IMR-90 (cell line): ENCODE results near the gene CORO1A.

ENCODE experiments used
- BHLHE40 ChIP-seq: fragments of 150-350 bp; IDR thresholded peaks from 2 replicates; pipeline ENCODE4 v1.6.1; 2016; ENCODE audit warnings: mild to moderate bottlenecking, low read depth, low read length
- CEBPB ChIP-seq: IDR thresholded peaks from 2 replicates; pipeline ENCODE4 v1.6.1; 2012; ENCODE audit warnings: low read depth, low read length, improper control_type of control experiment
- FOS ChIP-seq: fragments of 150-350 bp; IDR thresholded peaks from 2 replicates; pipeline ENCODE4 v1.6.1; 2016; ENCODE audit warnings: low read depth, low read length
- MAFK ChIP-seq: IDR thresholded peaks from 2 replicates; pipeline ENCODE4 v1.6.1; 2012; ENCODE audit warnings: low read depth, low read length, improper control_type of control experiment
- MAZ ChIP-seq: IDR thresholded peaks from 2 replicates; pipeline ENCODE4 v1.6.1; 2012; ENCODE audit warnings: low read depth, mild to moderate bottlenecking, low read length, improper control_type of control experiment, moderate library complexity, borderline replicate concordance
- MXI1 ChIP-seq: IDR thresholded peaks from 2 replicates; pipeline ENCODE4 v1.6.1; 2012; ENCODE audit warnings: low read depth, mild to moderate bottlenecking, low read length, moderate library complexity, borderline replicate concordance
- NFE2L2 ChIP-seq: fragments of 150-350 bp; IDR thresholded peaks from 2 replicates; pipeline ENCODE4 v1.6.1; 2016; ENCODE audit warnings: low read depth, mild to moderate bottlenecking, low read length
- POLR2A ChIP-seq: IDR thresholded peaks from 2 replicates; pipeline ENCODE4 v1.6.1; 2012; ENCODE audit warnings: mild to moderate bottlenecking, low read depth, low read length
- RAD21 ChIP-seq: IDR thresholded peaks from 2 replicates; pipeline ENCODE4 v1.6.1; 2012; ENCODE audit warnings: low read length, improper control_type of control experiment
- RCOR1 ChIP-seq: IDR thresholded peaks from 2 replicates; pipeline ENCODE4 v1.6.1; 2012; ENCODE audit warnings: mild to moderate bottlenecking, low read length, improper control_type of control experiment; ENCODE audit not compliant: insufficient replicate concordance
- RFX5 ChIP-seq: IDR thresholded peaks from 2 replicates; pipeline ENCODE4 v1.8.0; 2012; ENCODE audit warnings: low read depth, mild to moderate bottlenecking, low read length, moderate library complexity
- SMC3 ChIP-seq: fragments of 150-350 bp; IDR thresholded peaks from 2 replicates; pipeline ENCODE4 v1.6.1; 2016; ENCODE audit warnings: low read depth, mild to moderate bottlenecking, antibody characterized with exemption, low read length, moderate library complexity
- TF ChIP-seq, protein P1 (sequence below): conservative IDR thresholded peaks from 2 replicates; pipeline ENCODE4 v1.5.1; 2012; ENCODE audit warnings: mild to moderate bottlenecking, low read depth, low read length, improper control_type of control experiment
- TF ChIP-seq, protein P2 (sequence below): fragments of 150-350 bp; IDR thresholded peaks from 2 replicates; pipeline ENCODE4 v1.6.1; 2017; ENCODE audit warnings: mild to moderate bottlenecking, antibody characterized with exemption, low read length, low read depth

DNA sequence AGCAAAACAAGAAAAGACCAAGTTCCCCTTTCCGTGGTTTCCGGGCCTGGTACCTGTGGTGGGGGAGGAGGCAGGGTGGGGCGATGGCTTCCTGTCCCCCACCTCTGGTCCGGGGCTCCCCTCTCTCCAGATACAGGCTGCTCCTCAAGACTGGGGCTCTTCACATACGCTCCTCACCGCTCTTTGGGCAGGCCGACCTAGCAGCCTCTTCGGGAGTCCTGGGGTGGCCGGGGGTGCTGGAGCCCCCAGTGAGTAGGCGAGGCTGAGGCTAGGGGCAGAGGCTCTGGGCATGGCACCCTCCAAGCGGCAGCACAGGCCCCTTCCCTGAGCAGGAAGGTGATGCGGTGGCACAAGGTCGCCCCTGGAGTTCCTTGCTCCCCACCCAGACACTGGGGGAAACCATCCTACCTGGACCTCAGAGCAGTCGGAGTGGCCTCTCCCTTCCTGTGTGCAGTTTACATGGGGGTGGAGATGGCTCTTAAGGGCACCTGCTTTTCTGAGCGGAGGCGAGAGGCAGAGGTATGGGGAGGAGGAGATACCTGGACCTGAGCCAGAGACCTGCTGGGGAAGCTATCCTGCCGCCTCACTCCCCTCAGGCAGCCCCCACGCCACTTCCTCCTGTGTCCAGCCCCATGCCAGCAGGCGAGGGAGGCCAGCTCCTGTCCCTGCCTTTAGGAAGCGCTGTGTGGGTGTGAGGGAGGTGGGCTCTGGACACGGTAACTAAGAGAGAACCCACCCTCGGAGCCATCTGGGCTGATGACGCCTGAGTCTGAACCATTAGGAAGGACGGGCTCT lies 891 bp downstream of the CORO1A start:
- TF ChIP-seq, protein P1, sequence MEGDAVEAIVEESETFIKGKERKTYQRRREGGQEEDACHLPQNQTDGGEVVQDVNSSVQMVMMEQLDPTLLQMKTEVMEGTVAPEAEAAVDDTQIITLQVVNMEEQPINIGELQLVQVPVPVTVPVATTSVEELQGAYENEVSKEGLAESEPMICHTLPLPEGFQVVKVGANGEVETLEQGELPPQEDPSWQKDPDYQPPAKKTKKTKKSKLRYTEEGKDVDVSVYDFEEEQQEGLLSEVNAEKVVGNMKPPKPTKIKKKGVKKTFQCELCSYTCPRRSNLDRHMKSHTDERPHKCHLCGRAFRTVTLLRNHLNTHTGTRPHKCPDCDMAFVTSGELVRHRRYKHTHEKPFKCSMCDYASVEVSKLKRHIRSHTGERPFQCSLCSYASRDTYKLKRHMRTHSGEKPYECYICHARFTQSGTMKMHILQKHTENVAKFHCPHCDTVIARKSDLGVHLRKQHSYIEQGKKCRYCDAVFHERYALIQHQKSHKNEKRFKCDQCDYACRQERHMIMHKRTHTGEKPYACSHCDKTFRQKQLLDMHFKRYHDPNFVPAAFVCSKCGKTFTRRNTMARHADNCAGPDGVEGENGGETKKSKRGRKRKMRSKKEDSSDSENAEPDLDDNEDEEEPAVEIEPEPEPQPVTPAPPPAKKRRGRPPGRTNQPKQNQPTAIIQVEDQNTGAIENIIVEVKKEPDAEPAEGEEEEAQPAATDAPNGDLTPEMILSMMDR, result no peak
- no peak for TF ChIP-seq RFX5
- TF ChIP-seq MXI1, result no peak
- TF ChIP-seq CEBPB, result no peak
- no peak for TF ChIP-seq BHLHE40
- no peak for TF ChIP-seq NFE2L2
- no peak for TF ChIP-seq POLR2A
- no peak for TF ChIP-seq MAZ
- no peak for TF ChIP-seq FOS
- TF ChIP-seq, protein P2, sequence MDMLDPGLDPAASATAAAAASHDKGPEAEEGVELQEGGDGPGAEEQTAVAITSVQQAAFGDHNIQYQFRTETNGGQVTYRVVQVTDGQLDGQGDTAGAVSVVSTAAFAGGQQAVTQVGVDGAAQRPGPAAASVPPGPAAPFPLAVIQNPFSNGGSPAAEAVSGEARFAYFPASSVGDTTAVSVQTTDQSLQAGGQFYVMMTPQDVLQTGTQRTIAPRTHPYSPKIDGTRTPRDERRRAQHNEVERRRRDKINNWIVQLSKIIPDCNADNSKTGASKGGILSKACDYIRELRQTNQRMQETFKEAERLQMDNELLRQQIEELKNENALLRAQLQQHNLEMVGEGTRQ, result no peak
- TF ChIP-seq SMC3, result no peak
- TF ChIP-seq RAD21, result no peak
- no peak for TF ChIP-seq MAFK
- TF ChIP-seq RCOR1, result no peak
